HUDEP-2 (cell line): ENCODE results near the gene IRF9.
A peak's percentile ranks its signal among the peaks of the same experiment; 100 is the strongest.

Experiments
- DNase-seq, 76 experiments: peaks; one replicate each; lab custom pipeline; 2025; ENCODE audit not compliant: unreplicated experiment in 76 of 76; lab: John Stamatoyannopoulos, UW

IRF9 gene

DNA sequence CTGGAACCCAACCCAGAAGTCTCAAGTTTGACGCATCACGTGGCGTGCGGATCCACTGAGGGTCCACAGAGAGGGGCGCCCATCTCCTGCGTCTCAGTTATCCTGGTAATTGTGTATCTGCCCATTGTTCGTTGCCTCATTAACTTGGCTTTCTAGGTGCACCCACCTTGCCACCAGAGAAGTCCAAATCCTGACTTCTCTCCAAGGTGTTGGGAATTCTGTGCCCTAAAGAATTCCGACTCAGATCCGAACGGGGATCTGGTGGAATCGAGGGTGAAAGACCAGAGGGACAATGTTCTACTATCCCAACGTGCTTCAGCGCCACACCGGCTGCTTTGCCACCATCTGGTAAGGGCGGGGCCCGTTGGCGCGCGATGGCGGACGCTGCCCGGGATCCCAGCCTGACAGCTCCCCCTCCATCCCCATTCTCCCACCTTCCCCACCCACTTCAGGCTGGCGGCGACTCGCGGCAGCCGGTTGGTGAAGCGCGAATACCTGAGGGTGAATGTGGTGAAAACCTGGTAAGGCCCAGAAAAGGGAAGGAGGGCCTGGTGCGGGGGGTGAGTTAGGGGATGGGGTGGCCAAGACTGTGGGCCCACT is 11.3 kb downstream of the IRF9 start:
- DNase-seq: no peak

DNA sequence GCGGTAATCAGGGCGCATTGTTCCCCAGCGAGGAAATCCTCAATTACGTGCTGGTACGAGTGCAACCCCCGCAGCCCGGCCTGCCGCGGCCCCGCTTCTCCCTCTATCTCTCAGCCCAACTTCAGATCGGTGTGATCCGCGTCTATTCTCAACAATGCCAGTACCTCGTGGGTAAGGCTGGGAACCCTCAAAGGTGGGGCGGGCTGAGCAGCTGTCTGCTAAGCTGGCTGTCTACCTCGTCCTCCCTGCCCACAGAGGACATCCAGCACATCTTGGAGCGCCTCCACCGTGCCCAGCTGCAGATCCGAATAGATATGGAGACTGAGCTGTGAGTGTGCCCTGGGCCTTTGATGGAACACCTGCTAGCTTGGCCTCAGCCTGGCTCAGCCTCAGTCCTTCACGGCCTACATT is 11.8 kb downstream of the IRF9 start:
- DNase-seq: no peak

DNA sequence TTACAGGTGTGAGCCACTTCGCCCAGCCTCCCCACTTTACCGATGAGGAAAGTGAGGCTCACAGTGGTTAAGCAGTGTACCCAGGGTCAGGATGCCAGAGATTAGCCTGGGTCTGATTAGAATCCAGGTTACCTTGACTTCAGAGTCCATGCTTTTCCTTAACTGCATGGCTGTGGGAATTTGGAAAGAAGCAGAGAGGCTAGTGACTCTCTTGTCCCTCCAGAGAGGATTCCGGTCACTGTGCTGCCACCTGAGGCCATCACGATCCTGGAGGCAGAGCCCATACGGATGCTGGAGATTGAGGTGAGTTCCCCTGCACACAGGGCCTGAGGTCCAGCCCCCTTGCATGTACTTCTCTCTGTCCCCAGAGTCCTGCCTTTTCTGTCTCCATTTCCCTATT is 15.5 kb downstream of the IRF9 start:
- no peak for DNase-seq

DNA sequence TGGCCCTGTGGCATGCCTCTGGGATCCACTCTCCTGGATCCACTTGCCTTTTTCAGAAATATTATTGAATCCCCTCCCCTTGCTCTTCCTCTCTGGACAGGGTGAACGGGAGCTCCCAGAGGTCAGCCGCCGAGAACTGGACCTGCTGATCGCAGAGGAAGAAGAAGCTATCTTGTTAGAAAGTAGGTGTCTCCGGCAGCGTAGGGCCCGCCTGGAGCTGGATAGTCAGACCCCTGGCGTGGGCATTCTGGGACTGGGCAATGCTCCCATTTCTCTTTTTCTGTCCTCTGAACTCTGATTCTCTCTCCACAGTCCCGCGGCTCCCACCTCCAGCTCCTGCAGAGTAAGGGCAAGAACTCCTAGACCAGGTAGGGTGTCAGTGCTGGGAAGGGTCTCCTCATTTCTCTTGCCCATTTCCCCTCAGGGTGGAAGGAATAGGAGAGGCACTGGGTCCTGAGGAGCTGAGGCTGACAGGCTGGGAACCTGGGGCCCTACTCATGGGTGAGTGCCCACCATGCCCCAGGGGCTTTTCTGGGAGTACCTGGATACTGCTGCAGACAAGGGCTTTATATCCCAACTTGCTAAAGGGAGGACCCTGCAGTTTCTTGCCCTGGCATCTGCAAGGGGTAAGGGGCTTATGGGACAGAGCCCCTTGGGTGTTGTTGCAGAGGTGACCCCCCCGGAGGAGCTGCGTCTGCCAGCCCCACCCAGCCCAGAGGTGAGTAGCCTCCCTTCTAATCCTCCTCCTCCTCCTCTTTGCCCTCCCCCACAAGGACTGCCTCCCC is 16.2 kb downstream of the IRF9 start:
- DNase-seq: no peak

DNA sequence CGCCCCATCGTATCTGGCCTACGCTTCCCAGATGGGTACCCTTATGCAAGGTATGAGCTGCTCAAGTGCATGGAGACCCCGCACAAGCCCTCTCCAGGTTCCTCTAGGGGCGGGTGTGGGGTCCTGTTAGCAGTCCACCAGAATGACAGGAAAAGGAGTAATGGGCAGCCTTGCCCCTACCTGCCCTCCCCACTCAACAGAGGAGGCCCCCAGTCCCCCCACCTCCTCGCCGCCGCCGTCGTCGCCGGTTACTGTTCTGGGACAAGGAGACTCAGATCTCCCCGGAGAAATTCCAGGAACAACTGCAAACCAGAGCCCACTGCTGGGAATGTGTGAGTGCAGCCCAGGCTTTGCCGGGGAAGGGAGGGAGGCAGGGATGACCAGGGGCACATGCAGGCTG is 16.8 kb downstream of the IRF9 start:
- DNase-seq: no peak

DNA sequence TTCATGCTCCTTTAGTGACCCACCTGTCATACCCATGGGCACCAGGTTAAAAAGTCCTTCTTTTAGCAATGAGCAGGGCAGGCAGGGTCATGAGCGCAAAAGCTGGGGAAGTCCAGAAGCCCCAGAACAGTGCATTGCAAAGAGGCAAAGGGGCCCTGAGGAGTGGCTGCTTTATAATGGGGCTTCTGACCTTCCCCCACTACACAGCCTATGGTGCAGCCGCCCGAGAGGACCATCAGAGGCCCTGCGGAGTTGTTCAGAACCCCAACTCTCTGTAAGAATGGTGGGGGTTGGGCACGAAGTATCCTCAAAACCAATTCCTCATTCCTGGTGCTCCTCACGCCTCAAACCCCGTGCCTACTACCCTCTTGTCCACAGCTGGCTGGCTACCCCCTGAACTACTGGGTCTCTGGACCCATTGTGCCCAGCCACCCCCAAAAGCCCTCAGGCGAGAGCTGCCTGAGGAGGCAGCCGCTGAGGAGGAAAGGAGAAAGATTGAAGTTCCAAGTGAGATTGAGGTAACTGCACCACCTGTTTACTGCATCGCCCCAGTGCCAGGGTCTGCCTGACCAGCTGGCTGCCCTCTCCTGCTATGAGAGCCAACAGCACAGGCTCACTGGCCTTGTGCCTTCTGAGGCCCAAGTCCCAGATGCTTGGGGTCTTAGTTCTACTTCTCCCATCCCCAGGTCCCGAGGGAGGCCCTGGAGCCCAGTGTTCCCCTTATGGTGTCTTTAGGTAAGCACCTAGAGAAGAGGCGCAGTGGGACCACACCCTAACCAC is 17.5 kb downstream of the IRF9 start:
- no peak for DNase-seq

DNA sequence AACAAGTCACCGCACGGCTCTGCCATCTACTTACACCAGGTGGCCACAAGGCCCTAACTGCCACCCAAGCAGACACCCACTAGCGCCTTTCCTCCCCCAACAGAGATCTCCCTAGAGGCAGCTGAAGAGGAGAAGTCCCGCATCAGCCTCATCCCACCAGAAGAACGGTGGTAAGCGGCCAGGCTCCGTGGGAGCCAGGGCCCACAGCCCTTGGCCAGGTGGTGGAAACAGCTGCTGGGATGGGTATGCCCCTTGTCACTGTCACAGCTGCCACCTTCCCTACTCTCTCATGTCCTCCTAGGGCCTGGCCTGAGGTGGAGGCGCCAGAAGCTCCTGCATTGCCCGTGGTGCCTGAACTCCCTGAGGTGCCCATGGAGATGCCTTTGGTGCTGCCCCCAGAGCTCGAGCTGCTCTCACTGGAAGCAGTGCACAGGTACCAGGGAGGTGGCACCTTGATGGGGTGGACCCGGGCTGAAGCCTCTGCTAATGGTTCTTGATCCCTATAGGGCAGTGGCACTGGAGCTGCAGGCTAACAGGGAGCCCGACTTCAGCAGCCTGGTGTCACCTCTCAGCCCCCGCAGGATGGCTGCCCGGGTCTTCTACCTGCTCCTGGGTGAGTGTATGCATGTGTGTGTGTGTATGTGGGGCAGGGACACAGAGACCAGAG is 18.4 kb downstream of the IRF9 start:
- no peak for DNase-seq

DNA sequence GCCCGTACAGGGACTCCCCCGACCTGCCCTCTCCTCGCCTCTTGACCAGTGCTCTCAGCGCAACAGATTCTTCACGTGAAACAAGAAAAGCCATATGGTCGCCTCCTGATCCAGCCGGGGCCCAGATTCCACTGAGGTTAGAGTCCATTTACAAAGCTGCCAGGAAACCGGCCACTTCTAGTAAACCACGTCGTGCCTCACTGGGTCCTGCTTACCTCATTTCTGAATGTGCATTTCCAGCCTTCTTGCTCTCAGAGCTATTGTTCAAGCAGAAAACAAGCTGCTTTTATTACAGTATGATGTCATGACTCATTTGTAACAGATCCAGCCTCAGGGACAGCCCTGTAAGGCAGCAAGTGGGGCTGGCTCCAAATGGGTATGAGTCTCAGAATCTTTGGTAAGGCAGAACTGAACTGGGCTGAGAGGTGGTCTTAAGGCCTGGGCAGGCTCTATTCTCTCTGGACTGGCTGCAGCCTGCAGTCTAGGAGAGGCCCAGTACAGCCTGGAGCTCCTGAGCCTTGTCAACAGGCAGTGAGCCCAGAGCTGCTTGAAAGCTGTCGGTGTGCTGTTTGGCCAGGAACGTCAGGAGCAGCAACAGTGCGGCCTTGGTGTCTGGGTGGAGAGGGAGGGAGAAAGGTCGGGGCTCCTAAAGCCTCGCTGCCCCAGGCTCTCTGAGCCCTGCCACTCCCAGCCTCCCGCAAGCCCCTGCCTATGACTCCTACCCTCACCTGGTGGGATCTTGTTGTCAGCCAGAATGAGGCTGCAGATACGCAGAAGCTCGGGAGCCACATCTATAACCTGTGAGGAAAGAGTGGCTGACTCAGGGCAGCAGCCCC is 19.1 kb downstream of the IRF9 start:
- DNase-seq: no peak

DNA sequence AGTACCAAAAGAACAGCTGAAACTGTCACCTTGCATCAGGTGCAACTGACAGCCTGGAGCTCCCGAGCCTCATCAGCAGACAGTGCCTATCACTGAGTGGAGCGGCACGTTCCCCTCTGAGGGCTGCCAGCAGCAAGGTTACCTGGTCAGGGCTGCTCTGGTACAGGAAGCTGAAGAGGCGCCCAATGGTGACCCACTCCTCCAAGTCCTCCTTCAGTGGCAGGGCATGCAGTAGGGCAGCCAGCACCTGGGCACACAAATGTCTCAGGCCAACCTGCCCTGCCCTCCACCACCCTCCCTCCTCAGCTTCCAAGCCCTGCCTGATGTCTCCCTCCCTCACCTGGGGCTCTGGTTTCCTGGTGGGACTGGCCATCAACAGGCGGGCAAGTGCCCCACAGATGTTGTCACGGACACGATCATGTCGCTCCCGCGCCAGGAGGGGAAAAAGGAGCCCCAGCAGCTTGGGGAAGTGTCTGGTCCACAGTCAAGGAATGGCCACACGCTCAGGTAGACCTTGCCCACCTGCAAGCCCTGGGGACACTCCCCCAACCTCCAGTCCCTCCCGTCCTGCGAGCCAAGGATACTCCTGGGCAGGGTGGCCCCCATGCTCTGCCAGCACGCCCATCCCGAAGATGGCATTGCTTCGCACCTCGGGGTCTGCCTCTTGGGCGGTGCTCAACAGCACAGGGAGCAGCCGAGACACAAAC is 20.5 kb downstream of the IRF9 start:
- DNase-seq: no peak

DNA sequence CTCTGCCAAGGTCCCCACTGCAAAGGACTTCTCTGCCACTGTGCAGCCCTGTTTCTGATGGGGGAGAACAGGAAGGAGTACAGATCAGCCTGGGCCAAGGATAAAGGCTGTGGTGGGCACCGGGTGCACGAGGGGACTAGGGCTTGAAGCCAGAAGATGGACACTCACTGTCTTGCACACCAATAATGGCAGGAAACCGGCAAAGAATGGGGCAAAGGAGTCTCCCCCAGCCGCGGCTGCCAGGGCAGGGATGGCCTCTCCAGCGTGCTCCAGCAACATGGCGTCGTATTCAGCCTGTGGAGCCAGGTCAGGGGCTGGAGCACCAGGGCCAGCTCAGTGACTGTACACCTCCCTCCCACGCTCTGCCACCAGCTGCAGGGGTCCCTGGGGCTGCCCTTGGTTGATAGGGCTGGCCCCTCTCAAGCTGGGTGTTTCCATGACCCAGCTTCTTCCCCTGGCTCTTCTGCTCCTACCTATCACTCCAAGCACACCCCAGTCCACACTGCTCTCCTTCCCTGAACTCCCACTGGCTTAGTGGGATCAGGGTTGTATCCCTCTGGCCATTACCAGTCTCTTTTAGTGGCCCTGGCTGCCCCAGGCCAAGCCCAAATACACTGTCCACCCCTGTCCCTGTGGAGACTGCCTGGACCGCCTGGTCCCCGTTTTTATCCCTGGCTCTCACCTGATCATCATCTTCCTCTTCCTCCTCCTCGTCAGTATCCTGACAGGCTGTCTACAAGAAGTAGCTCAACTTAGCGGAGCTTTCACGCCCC is 21.2 kb downstream of the IRF9 start:
- DNase-seq: no peak

DNA sequence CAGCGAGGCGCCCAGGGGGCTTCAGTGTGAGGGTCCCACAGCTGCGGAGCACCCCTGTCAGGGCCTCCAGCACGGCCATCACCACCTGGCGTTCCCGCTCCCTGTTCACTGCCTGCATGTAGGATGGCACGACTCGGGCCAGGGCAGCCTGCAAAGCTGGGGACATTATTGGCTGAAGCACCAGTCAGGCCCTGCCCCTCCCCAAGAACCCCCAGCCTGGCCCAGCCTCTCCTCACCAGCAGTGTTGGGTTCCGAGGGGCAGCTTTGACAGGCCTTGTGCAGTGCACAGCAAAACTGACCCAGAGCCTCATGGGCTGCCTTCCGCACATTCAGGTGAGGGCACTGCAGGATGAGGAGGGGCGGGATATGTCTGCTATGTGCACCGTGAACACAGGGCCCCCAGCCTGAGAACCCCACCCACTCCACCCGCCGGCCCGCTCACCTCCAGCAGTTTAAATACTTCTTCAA is 22.0 kb downstream of the IRF9 start:
- DNase-seq: no peak

DNA sequence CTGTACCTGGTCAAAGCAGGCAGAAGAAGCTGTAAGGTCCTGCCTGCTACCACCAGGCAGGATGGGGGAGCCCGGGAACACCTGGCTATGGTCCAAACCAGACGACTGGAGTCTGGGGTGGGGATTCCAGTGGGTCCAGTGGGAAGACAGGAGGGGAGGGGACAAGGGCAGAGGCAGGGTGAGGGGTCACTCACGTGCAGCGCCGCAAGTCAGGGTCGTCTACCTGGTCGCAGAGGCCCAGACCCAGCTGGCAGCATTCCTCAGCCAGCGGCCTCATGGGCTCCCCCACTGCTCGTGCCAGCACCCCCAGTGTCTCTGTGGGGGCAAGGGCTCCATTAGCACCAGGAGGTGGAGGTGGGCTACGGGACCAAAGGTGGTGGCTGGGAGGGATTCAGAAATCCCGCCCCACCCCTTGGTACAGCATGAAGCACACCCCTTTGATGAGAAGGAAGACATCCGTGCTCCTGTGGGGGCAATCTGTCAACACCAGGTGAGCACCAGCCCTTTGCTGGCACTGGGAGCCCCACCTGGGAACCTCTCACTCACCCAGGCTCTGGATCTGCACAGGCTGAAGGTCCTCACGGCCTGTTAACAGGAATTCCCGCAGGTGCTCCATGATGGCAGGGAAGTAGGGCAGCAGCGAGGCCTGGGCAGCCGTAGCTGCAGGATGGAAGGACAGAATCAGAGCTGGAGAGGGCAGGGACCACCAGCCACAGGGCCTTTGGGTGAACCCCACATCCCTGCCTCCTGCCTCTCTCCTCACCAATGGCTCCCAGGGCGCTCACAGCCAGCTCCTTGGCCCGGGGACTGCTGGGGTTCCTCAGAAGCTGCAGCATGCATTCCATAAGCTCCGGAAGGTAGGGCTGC is 23.3 kb downstream of the IRF9 start:
- no peak for DNase-seq

DNA sequence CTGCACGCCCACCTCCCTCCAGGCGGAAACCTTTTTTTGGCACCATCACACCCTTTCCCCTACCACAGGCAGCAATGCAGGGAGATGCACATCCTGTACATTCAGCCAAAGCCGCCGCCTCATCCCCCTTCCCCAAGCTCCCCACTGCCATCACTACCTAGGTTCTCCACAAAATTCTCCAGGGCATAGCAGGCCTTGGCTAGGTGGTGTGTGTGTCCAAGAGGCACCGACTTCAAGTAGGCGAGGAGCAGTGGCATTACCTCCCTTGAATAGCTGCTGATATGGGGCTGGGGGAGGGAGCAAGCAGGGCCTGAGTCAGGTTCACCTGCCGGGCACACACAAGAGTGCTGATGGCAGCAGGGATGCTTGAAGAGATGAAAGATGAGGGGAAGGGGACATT is 24.0 kb downstream of the IRF9 start:
- no peak for DNase-seq

DNA sequence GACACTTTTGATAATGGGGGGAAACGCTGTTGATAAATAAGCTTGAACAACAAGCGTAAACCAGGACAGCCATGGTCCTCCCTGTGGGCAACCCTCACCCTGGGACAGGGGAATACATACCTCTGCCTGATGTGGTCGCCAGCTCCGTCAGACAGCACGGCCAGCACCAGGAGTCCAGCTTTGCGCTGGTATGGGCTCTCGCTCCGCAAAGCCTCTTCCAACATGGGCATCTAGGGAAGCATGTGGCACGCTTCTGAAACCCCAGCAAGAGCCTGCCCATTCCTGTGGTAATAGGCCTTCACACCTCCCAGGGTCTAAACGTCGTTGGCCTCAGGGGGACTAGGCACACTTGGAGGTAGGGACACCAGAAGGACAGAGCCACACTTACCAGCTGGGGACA is 24.7 kb downstream of the IRF9 start:
- no peak for DNase-seq

DNA sequence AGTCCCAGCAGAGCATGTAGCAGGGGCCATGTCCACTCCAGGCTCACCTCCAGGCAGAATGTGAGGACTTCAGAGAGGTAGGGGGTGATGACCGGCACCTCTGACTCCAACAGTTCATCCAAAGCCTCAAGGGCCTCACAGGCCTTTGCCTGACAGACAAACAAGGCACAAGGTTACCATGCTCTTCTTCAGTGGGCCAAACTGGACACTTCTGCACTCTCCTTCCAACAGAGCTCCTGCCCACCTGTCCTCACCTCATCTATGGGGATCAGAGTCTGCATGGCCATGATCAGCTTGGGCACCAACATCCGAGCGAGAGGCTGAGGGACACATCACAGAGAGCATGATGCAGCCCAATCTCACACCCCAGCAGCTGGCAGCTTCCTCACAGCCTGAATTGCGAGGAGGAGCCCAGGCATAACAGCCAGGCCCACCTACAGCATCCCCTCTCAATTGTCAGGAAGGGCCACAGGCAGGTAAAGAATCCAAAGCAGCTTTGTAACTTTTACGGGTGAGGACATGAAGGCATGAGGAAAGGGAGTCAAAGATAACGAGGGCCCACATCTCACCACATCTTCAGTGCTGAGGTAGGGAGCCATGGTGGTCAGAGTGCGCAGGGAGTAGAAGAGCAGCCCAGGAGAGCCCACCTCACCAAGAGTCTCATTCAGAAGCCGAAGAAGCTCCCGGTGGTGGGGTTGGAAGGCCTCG is 25.9 kb downstream of the IRF9 start:
- DNase-seq: no peak

DNA sequence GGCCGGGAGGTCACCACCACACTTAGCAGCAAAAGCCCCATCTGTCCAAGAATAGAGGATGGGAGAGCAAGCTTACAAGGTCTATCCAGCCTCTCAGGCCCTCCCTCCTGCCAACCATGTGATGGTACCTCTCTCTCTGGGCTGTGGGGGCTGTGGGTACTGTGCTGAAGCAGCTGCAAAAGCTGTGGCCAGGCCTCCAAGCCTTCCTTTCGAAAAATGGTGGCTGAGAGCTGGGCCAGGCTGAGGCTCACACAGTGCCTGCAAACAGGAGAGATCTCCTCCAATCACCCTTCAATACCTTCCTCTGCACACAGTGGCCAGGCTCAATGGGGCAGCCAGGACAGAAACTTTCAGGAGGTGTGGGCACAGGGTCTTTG is 26.5 kb downstream of the IRF9 start:
- DNase-seq: no peak

DNA sequence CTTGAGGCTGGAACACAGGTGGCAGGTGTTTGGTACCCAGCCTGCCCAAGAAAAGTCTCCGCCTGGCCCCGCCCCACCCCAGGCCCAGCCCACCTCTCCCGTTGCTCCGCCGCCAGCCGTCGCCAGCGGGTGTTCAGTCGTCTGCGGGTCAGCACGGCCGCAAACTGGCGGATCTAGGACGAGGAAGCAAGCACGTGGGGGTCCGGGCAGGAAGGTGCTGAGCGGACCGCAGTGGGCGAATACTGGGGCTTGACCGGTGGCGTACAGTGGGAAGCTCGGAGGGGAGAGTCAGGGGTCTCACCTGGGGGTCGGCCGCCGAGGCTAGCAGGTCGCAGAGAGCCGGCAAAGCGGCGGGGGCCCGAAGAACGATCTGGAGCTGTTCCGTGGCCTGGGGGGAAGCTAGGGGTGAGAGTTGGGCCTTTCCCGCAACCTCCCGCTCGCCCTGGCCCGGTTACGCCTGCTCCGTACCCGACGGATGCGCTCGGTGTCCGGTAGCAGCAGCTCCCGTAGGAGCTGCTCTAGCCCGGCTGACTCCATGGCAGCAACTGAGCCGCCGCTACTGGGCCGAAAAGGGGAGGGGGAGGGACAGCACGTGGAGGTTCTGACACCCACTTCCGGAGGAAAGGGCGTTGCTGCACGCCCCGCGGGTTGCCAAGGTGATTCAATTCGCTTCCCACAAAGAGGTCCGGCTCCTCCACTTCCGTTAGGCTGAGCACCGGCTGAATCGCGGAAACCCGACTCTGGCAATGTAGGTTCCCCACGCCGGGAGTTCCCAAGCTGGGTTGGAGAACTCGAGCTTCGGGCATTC is 27.4 kb downstream of the IRF9 start, which contains the start of gene IPO4:
IPO4 (minus strand) TSS at position 566 of the 808 bp plus-strand sequence; CDS start at position 537, 29 bp downstream.
- peak in 75 of 76 experiments; percentile 25 to 97 (median 92) for DNase-seq
